ENCODE results near the gene MAGI2. TPM values are rescaled to one million over a fixed set of nuclear protein-coding genes. Genes with fewer than 3 reads are reported as not detected.

MAGI2 gene
- total and polyA plus RNA-seq, 2 of the 13 experiments (the other 11 are each of a cell fraction or from before 2014, with no cell fraction given): 1.5 to 3.8 TPM

DNA sequence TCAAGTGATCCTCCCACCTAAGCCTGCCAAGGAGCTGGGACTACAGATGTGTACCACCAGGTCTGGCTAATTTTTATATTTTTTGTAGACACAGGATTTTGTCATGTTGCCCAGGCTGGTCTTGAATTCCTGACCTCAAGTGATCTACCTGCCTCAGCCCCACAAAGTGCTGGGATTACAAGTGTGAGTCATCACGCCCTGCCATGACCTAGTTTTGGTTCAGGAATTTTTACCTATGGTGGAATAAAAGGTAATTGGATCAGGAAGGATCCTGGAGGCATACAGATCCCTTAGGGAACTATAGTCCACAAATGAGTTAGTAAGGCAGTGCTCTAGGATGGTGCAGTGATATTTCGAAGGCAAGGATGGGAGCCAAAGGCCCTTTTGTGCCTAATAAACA, 937.0 kb downstream of the MAGI2 start:
- 52% methylated on average over 2 of the region's 2 CpGs for WGBS (ENCODE audit: low lambda C conversion rate)
- Histone ChIP-seq H3K4me3 (replicated peaks in 1 of 3; ENCODE audit: insufficient read depth in 1 of 3, low read depth in 2 of 3, low read length in 3 of 3) (no peak overlapping the region), H3K9ac (ENCODE audit: insufficient read depth, low read depth, low read length) (no peak overlapping the region), H3K4me2 (ENCODE audit: low read depth, low read length) (no peak overlapping the region), H3K79me2 (ENCODE audit: insufficient read depth, low read length) (no peaks in the 10 kb centered on the region), H3K36me3 (replicated peaks in 1 of 2; ENCODE audit: control insufficient read depth in 1 of 2, insufficient read depth in 2 of 2, low read length in 2 of 2) (no peaks in the 10 kb centered on the region), H3K27me3 (ENCODE audit: control insufficient read depth in 1 of 2, insufficient read depth in 2 of 2, low read length in 2 of 2) (no peaks in the 10 kb centered on the region), H4K20me1 (ENCODE audit: insufficient read depth, low read length) (no peaks in the 10 kb centered on the region), H3K4me1 (ENCODE audit: insufficient read depth, low read length) (no peaks in the 10 kb centered on the region), H3K9me3 (ENCODE audit: low read length) (no peaks in the 10 kb centered on the region), H3K27ac (ENCODE audit: extremely low read length, insufficient read depth, low read length) (no peak overlapping the region), H2AFZ (ENCODE audit: low read length) (no peak overlapping the region)
- intact Hi-C loops (cut with micrococcal nuclease; ENCODE audit: unreplicated experiment) (loop anchor here (10.0 kb wide), 1 partner anchor 68 kb away; no protein-coding TSS in a partner anchor), in situ Hi-C loops (cut with HindIII; ENCODE audit: extremely low pct_ligation_motif_present, low pct_unique_long_range_greater_than_20kb) (no loop called here)
- POLR2A ChIA-PET: no interaction called here
- no peak for FAIRE-seq
- CTCF ChIA-PET (ENCODE audit: low intra/inter-chr PET ratio, low total read pairs): no interaction called here
- no peak for ATAC-seq
- BruUV-seq (replicated peaks): no TSS peak
- no peak for TF ChIP-seq ZNF224 (CRISPR knock-in tag; IDR thresholded peaks at IDR 0.05)
- no peak for TF ChIP-seq ZNF547 (CRISPR knock-in tag; IDR thresholded peaks at IDR 0.05)
- TF ChIP-seq ZFP1 (CRISPR knock-in tag; IDR thresholded peaks at IDR 0.05): no peak
- TF ChIP-seq RARG (CRISPR knock-in tag; IDR thresholded peaks at IDR 0.05; ENCODE audit: low read depth): no peak
- TF ChIP-seq, protein P1, sequence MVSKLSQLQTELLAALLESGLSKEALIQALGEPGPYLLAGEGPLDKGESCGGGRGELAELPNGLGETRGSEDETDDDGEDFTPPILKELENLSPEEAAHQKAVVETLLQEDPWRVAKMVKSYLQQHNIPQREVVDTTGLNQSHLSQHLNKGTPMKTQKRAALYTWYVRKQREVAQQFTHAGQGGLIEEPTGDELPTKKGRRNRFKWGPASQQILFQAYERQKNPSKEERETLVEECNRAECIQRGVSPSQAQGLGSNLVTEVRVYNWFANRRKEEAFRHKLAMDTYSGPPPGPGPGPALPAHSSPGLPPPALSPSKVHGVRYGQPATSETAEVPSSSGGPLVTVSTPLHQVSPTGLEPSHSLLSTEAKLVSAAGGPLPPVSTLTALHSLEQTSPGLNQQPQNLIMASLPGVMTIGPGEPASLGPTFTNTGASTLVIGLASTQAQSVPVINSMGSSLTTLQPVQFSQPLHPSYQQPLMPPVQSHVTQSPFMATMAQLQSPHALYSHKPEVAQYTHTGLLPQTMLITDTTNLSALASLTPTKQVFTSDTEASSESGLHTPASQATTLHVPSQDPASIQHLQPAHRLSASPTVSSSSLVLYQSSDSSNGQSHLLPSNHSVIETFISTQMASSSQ (IDR thresholded peaks at IDR 0.05; ENCODE audit: low read depth): no peak
- TF ChIP-seq, protein P1 (CRISPR knock-in tag; IDR thresholded peaks at IDR 0.05; ENCODE audit: borderline replicate concordance): no peak
- TF ChIP-seq XBP1 (CRISPR knock-in tag; IDR thresholded peaks at IDR 0.05): no peak
- TF ChIP-seq RBM39 (IDR thresholded peaks at IDR 0.05; ENCODE audit: low read depth, low read length, poor library complexity, severe bottlenecking): no peak
- no peak for TF ChIP-seq ZNF558 (CRISPR knock-in tag; IDR thresholded peaks at IDR 0.05; ENCODE audit: borderline replicate concordance)
- TF ChIP-seq CENPT (CRISPR knock-in tag; IDR thresholded peaks at IDR 0.05; ENCODE audit: low read depth): no peak
- TF ChIP-seq NAIF1 (CRISPR knock-in tag; IDR thresholded peaks at IDR 0.05; ENCODE audit: borderline replicate concordance): no peak
- TF ChIP-seq ZNF557 (CRISPR knock-in tag; IDR thresholded peaks at IDR 0.05): no peak
- no peak for TF ChIP-seq MATR3 (CRISPR knock-in tag; IDR thresholded peaks at IDR 0.05)
- TF ChIP-seq ZNF331 (CRISPR knock-in tag; IDR thresholded peaks at IDR 0.05): no peak
- TF ChIP-seq CEBPB (IDR thresholded peaks at IDR 0.05; ENCODE audit: borderline replicate concordance, low read depth, low read length): no peak
- TF ChIP-seq, protein P2, sequence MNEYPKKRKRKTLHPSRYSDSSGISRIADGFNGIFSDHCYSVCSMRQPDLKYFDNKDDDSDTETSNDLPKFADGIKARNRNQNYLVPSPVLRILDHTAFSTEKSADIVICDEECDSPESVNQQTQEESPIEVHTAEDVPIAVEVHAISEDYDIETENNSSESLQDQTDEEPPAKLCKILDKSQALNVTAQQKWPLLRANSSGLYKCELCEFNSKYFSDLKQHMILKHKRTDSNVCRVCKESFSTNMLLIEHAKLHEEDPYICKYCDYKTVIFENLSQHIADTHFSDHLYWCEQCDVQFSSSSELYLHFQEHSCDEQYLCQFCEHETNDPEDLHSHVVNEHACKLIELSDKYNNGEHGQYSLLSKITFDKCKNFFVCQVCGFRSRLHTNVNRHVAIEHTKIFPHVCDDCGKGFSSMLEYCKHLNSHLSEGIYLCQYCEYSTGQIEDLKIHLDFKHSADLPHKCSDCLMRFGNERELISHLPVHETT (CRISPR knock-in tag; conservative IDR thresholded peaks at IDR 0.05): no peak
- TF ChIP-seq ZBTB38 (CRISPR knock-in tag; IDR thresholded peaks at IDR 0.05): no peak
- no peak for DNase-seq (ENCODE audit: low spot score)
